ENCODE results near the gene CLK3. TPM values are rescaled to one million over a fixed set of nuclear protein-coding genes. Genes with fewer than 3 reads are reported as not detected.

CLK3 gene
- polyA plus RNA-seq, 1 of the 3 experiments (the other 2 are of a cell fraction), result 67.7 TPM

DNA sequence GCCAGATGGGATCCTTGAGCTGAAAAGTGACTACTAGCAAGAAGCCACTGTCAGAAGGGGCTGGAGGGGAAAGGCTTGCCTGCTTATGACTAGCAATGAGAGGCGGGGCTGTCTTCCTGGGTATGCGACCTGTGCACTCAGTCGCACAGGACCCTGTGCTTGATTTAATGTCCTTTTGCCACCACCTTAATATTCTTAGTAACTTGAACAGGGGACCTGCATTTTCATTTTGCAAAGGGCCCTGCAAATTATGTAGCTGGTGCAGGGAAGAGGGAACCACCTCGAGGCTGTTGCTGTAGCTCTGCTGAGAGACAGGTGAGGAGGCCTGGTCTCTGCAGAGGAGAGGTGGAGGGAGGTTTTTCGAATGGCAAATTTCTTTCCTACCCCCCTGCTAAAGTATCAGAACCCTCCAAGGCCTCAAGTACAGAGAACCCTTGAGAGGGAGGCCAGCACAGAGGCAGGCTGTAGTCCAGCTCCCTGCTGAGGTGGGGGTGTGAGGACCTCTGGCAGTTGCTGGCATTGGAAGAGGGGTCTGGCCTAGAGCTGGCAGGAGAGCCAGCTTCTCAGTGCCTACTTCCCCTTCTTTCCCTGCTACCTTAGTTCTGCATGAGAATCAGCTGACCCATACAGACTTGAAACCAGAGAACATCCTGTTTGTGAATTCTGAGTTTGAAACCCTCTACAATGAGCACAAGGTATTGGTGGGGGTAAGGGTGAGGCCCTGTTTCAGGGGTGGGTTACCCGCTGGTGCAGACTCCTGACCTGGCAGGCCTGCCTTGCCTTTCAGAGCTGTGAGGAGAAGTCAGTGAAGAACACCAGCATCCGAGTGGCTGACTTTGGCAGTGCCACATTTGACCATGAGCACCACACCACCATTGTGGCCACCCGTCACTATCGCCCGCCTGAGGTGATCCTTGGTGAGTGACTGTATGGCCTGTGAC, 11.4 kb downstream of the CLK3 start:
- H3K36me3 ChIP-seq (replicated peaks in 1 of 2; ENCODE audit: control insufficient read depth in 1 of 2, insufficient read depth in 2 of 2, low read length in 1 of 2), result peaks cover 36 to 91% of the 10 kb centered on the region in 2 experiments
- no peak for TF ChIP-seq MXI1 (IDR thresholded peaks at IDR 0.05; ENCODE audit: low read depth, low read length)

DNA sequence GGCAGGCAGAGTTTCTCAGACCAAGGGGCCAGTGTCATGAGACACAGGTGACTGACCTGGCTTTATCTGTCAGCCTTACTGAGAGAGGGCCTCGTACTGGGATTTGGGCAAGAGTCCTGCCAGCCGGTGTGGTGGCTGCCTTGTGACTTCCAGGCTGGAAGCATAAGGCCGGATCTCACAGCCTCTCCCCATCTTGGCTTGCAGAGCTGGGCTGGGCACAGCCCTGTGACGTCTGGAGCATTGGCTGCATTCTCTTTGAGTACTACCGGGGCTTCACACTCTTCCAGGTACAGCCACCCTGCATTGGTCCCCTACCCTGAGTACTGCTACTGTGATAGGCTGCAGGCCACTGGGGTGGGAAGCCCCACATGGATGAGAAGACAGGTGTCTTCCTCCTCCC, 12.1 kb downstream of the CLK3 start:
- Histone ChIP-seq H3K27me3 (ENCODE audit: insufficient read depth) (no peaks in the 10 kb centered on the region), H3K9me3 (no peaks in the 10 kb centered on the region), H4K20me1 (ENCODE audit: insufficient read depth) (peaks cover 51% of the 10 kb centered on the region), H3K9me2 (no peaks in the 10 kb centered on the region), H3K36me3 (replicated peaks in 1 of 2; ENCODE audit: control insufficient read depth in 1 of 2, insufficient read depth in 2 of 2, low read length in 1 of 2) (peaks cover 31 to 90% of the 10 kb centered on the region in 2 experiments), H3K4me3 (ENCODE audit: low read depth in 2 of 2, low read length in 1 of 2) (no peak overlapping the region), H3K4me2 (no peak overlapping the region), H3K27ac (ENCODE audit: low read depth in 2 of 2, low read length in 1 of 2) (no peak overlapping the region), H2AFZ (ENCODE audit: low read depth) (no peak overlapping the region), H3K4me1 (ENCODE audit: control insufficient read depth in 1 of 2, insufficient read depth in 2 of 2, low read depth in 1 of 2, low read length in 1 of 2) (no peaks in the 10 kb centered on the region), H3K9ac (no peak overlapping the region), H3K79me2 (ENCODE audit: insufficient read depth) (peaks cover 9% of the 10 kb centered on the region; the same call in 1 of the 2 replicates), H3F3A (replicated peaks; ENCODE audit: insufficient read depth) (peaks cover 5% of the 10 kb centered on the region)
- TF ChIP-seq, protein P1, sequence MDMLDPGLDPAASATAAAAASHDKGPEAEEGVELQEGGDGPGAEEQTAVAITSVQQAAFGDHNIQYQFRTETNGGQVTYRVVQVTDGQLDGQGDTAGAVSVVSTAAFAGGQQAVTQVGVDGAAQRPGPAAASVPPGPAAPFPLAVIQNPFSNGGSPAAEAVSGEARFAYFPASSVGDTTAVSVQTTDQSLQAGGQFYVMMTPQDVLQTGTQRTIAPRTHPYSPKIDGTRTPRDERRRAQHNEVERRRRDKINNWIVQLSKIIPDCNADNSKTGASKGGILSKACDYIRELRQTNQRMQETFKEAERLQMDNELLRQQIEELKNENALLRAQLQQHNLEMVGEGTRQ (IDR thresholded peaks at IDR 0.05; ENCODE audit: borderline replicate concordance, low read depth, low read length), result no peak
- TF ChIP-seq FOXM1 (IDR thresholded peaks at IDR 0.05; ENCODE audit: low read depth) (no peak), RCOR1 (IDR thresholded peaks at IDR 0.05; ENCODE audit: low read length) (no peak), CHD2 (IDR thresholded peaks at IDR 0.05; ENCODE audit: low read length, partially characterized antibody) (no peak), EP300 (IDR thresholded peaks at IDR 0.05; ENCODE audit: borderline replicate concordance in 1 of 2, low read depth in 1 of 2, low read length in 1 of 2) (no peak), POLR2AphosphoS5 (IDR thresholded peaks at IDR 0.05; ENCODE audit: low read depth, low read length) (no peak), TCF12 (IDR thresholded peaks at IDR 0.05) (no peak)
- TF ChIP-seq, protein P2, sequence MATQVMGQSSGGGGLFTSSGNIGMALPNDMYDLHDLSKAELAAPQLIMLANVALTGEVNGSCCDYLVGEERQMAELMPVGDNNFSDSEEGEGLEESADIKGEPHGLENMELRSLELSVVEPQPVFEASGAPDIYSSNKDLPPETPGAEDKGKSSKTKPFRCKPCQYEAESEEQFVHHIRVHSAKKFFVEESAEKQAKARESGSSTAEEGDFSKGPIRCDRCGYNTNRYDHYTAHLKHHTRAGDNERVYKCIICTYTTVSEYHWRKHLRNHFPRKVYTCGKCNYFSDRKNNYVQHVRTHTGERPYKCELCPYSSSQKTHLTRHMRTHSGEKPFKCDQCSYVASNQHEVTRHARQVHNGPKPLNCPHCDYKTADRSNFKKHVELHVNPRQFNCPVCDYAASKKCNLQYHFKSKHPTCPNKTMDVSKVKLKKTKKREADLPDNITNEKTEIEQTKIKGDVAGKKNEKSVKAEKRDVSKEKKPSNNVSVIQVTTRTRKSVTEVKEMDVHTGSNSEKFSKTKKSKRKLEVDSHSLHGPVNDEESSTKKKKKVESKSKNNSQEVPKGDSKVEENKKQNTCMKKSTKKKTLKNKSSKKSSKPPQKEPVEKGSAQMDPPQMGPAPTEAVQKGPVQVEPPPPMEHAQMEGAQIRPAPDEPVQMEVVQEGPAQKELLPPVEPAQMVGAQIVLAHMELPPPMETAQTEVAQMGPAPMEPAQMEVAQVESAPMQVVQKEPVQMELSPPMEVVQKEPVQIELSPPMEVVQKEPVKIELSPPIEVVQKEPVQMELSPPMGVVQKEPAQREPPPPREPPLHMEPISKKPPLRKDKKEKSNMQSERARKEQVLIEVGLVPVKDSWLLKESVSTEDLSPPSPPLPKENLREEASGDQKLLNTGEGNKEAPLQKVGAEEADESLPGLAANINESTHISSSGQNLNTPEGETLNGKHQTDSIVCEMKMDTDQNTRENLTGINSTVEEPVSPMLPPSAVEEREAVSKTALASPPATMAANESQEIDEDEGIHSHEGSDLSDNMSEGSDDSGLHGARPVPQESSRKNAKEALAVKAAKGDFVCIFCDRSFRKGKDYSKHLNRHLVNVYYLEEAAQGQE (IDR thresholded peaks at IDR 0.05; ENCODE audit: low read depth, low read length), result no peak
- ChIA-PET POLR2A (interaction anchor here (0.5 kb wide), 1 partner anchor 981 kb away, joined by 3 read pairs; no protein-coding TSS in a partner anchor), CTCF (interaction anchor here (1.1 to 39.4 kb wide), 5 partner anchors 8 to 323 kb away, joined by 4 to 1109 read pairs (median 4); partner anchors contain the start of genes CLK3 and CSK)
- WGBS (ENCODE audit: low lambda C conversion rate), result 82% methylated on average over 3 of the region's 5 CpGs
- DNase-seq, result no peak

More for the DNA sequence above, 11.4 kb downstream of the CLK3 start:
- H3F3A ChIP-seq (replicated peaks; ENCODE audit: insufficient read depth), result peaks cover 5% of the 10 kb centered on the region
- no peak overlapping the region for H3K4me2 ChIP-seq
- no peak overlapping the region for H3K27ac ChIP-seq (ENCODE audit: low read depth in 2 of 2, low read length in 1 of 2)
- ChIA-PET CTCF (interaction anchor here (1.0 to 39.4 kb wide), 7 partner anchors 8 to 361 kb away, joined by 3 to 1109 read pairs (median 4); partner anchors contain the start of genes CLK3 and CSK), POLR2A (interaction anchor here (1.2 kb wide), 1 partner anchor 11 kb away, joined by 4 read pairs; no protein-coding TSS in a partner anchor)
- H3K79me2 ChIP-seq (ENCODE audit: insufficient read depth), result peaks cover 16% of the 10 kb centered on the region; the same call in 1 of the 2 replicates
- H3K27me3 ChIP-seq (ENCODE audit: insufficient read depth), result no peaks in the 10 kb centered on the region
- WGBS (ENCODE audit: low lambda C conversion rate), result 92% methylated on average over 5 of the region's 10 CpGs
- no peaks in the 10 kb centered on the region for H3K9me2 ChIP-seq
- no peak overlapping the region for H2AFZ ChIP-seq (ENCODE audit: low read depth)
- H3K9ac ChIP-seq, result no peak overlapping the region
- no peak overlapping the region for H3K4me3 ChIP-seq (ENCODE audit: low read depth in 2 of 2, low read length in 1 of 2)
- no peaks in the 10 kb centered on the region for H3K9me3 ChIP-seq
- H3K4me1 ChIP-seq (ENCODE audit: control insufficient read depth in 1 of 2, insufficient read depth in 2 of 2, low read depth in 1 of 2, low read length in 1 of 2), result no peaks in the 10 kb centered on the region
- peaks cover 52% of the 10 kb centered on the region for H4K20me1 ChIP-seq (ENCODE audit: insufficient read depth)
- DNase-seq, result no peak

All from SK-N-SH (cell line).